Adrenal gland (tissue), 12 donors: ENCODE results near the gene VWA3B. TPM values are rescaled to one million over a fixed set of nuclear protein-coding genes. Genes with fewer than 3 reads are reported as not detected.
"Not testable (repeated sequence)": the region's sequence is repeated elsewhere in the genome, so short reads cannot be mapped to it uniquely, and the experiment has no call there.

Source experiments
- DNase-seq, 7 donors: peaks; one replicate each; pipeline ENCODE4 v3.0.0-alpha.2; 2019 to 2020
- H3K27ac ChIP-seq, 5 donors: fragments of 200-600 bp; sonication (generic) in 4 of 5; 1 replicate in 3 of 5; 2 replicates in 2 of 5; pipeline versions ENCODE4 v1.5.1 to v1.8.0; 2016 to 2020; ENCODE audit warnings: mild to moderate bottlenecking in 1 of 5
- H3K27me3 ChIP-seq: fragments of 200-600 bp; 2 replicates; pipeline ENCODE4 v1.8.0; 2021
- H3K36me3 ChIP-seq, 2 donors: fragments of 200-600 bp; replicated peaks in 1 of 2; 1 replicate in 1 of 2; 2 replicates in 1 of 2; pipeline versions ENCODE4 v1.5.1 to v1.8.0; 2018 to 2022
- H3K4me1 ChIP-seq, 2 donors: fragments of 200-600 bp; replicated peaks in 1 of 2; 1 replicate in 1 of 2; 2 replicates in 1 of 2; pipeline versions ENCODE4 v1.5.1 to v1.8.0; 2018 to 2021
- H3K4me3 ChIP-seq, 4 donors: fragments of 200-600 bp; sonication (generic) in 3 of 4; one replicate each; pipeline ENCODE4 v1.5.1; 2016 to 2018
- H3K9me3 ChIP-seq, 3 donors: fragments of 200-600 bp; sonication (generic) in 1 of 3; replicated peaks in 1 of 3; 1 replicate in 2 of 3; 2 replicates in 1 of 3; pipeline versions ENCODE4 v1.5.1 to v1.8.0; 2016 to 2021
- CTCF ChIP-seq, 6 experiments: fragments of 450-650 bp in 4 of 6; fragments of 200-600 bp in 2 of 6; sonication (generic) in 1 of 6; IDR thresholded peaks; 1 replicate in 5 of 6; 2 replicates in 1 of 6; pipeline versions ENCODE4 v1.5.1 to v1.8.0; 2016 to 2021; ENCODE audit warnings: antibody characterized with exemption in 6 of 6, mild to moderate bottlenecking in 2 of 6, moderate library complexity in 1 of 6
- POLR2A ChIP-seq, 2 donors: fragments of 450-650 bp; IDR thresholded peaks; one replicate each; pipeline ENCODE4 v1.6.1; 2017; ENCODE audit warnings: antibody characterized with exemption in 2 of 2, mild to moderate bottlenecking in 2 of 2, moderate library complexity in 1 of 2
- WGBS, 4 donors: extraction: QIAGEN DNeasy Blood & Tissue Kit in 2 of 4; methylation state at CpG; one replicate each; pipeline versions ENCODE4 v1.1.5 to v1.1.7; 2013 to 2017; 5-methylcytosine and 5-hydroxymethylcytosine counted together
- intact Hi-C, 2 donors: fragments of 100-400 bp; cut with DNase I; formaldehyde crosslinking; loops; one replicate each; pipeline versions ENCODE4 v1.14.1 to v1.15.0; 2022 to 2023
- polyA plus RNA-seq, 3 donors: library from polyadenylated mRNA; stranded (reverse); fragments of 200-250 nt in 2 of 3; fragments of 350-450 nt in 1 of 3; fragmentation: Illumina TruSeq in 1 of 3; extraction: RNeasy Lipid Tissue Mini Kit (QIAGEN cat#74804) in 1 of 3; gene quantifications; one replicate each; pipeline ENCODE4 v1.2.3, GENCODE V29; 2013 to 2014
- total RNA-seq, 9 donors: library from RNA; depleted of rRNA in 4 of 9; stranded (reverse); fragments of >200 nt in 4 of 9; fragments of 120-200 nt in 1 of 9; fragmentation: NEBNext Ultra II Directional in 1 of 9; extraction: Animal tissue kit (Norgen Biotek cat#: 25700) in 1 of 9; gene quantifications; one replicate each; pipeline versions ENCODE4 v1.1.0 to v1.2.4, GENCODE V29; 2013 to 2023
- donor health status: healthy with polysubstance abuse.
- donor health status: Bipolar disorder and iron deficiency.
- donor health status: DM: yes; HTN: yes; CAD: no.
- donor health status: DM: no; HTN: no; CAD: no.
- donor health status: DM: no; HTN: no; CAD: no.
- donor health status: DM: yes; HTN: yes; CAD: no.

The VWA3B gene
- total and polyA plus RNA-seq, 12 donors, result 0.07 to 0.33 (median 0.17) TPM; not detected in 8

- DNase-seq, result no peak
- 85 to 100% (median 87%) methylated on average over 1 of the region's 1 CpG for WGBS, 4 donors
- Histone ChIP-seq H3K9me3 (peaks cover 0 to 11% (median 5%) of the 10 kb centered on the region in 3 donors), H3K27me3 (no peaks in the 10 kb centered on the region), H3K4me1 (no peaks in the 10 kb centered on the region), H3K36me3 (no peaks in the 10 kb centered on the region), H3K27ac (no peak overlapping the region), H3K4me3 (no peak overlapping the region)
- TF ChIP-seq CTCF (IDR thresholded peaks at IDR 0.05) (no peak), POLR2A (IDR thresholded peaks at IDR 0.05) (no peak)
- intact Hi-C loops, result no loop called here
Measured at GRCh38 chr2:98263362-98263761, 176.4 kb downstream of the VWA3B start.

GRCh38 chr2:98268225-98268624 lies 181.3 kb downstream of the VWA3B start:
- H3K4me1 ChIP-seq, H3K9me3 ChIP-seq, H3K27me3 ChIP-seq, H3K27ac ChIP-seq, H3K4me3 ChIP-seq, intact Hi-C loops, H3K36me3 ChIP-seq, DNase-seq: not testable (repeated sequence)

GRCh38 chr2:98269274-98269673 lies 182.3 kb downstream of the VWA3B start:
- no peak overlapping the region for H3K4me3 ChIP-seq
- H3K36me3 ChIP-seq, result no peaks in the 10 kb centered on the region
- no peaks in the 10 kb centered on the region for H3K4me1 ChIP-seq
- no peaks in the 10 kb centered on the region for H3K9me3 ChIP-seq
- no peaks in the 10 kb centered on the region for H3K27me3 ChIP-seq
- TF ChIP-seq POLR2A (IDR thresholded peaks at IDR 0.05), result no peak
- peak; percentile 27 to 61 (median 54) for TF ChIP-seq CTCF (IDR thresholded peaks at IDR 0.05)
- 0 to 35% (median 30%) methylated on average over 1 to 2 of the region's 2 CpGs for WGBS, 4 donors
- peak in 1 of 7 donors; percentile 24 for DNase-seq
- no peak overlapping the region for H3K27ac ChIP-seq
- intact Hi-C loops, result no loop called here

GRCh38 chr2:98269830-98270229 lies 182.9 kb downstream of the VWA3B start:
- WGBS, 4 donors, result 65 to 72% (median 66%) methylated on average over 2 of the region's 2 CpGs

More at GRCh38 chr2:98269830-98270229, 182.9 kb downstream of the VWA3B start:
- no peak overlapping the region for H3K27ac ChIP-seq
- H3K9me3 ChIP-seq, result no peaks in the 10 kb centered on the region
- intact Hi-C loops, result no loop called here
- no peak for DNase-seq
- TF ChIP-seq CTCF (IDR thresholded peaks at IDR 0.05), result no peak
- TF ChIP-seq POLR2A (IDR thresholded peaks at IDR 0.05), result no peak
- H3K4me3 ChIP-seq, result no peak overlapping the region
- H3K4me1 ChIP-seq, result no peaks in the 10 kb centered on the region
- no peaks in the 10 kb centered on the region for H3K27me3 ChIP-seq
- no peaks in the 10 kb centered on the region for H3K36me3 ChIP-seq
